Mononuclear cell (primary cell): ENCODE results near the gene GMPPA. TPM values are rescaled to one million over a fixed set of nuclear protein-coding genes. Genes with fewer than 3 reads are reported as not detected.

Experiments used
- H3K27me3 ChIP-seq: 2 replicates; pipeline ENCODE4 v1.6.0; 2011; ENCODE audit warnings: low read length, control low read depth; ENCODE audit not compliant: insufficient read depth
- H3K4me1 ChIP-seq: 2 replicates; pipeline ENCODE4 v1.5.1; 2011; ENCODE audit warnings: mild to moderate bottlenecking, low read length, control low read depth; ENCODE audit not compliant: insufficient read depth
- H3K4me3 ChIP-seq: 2 replicates; pipeline ENCODE4 v1.5.1; 2011; ENCODE audit warnings: mild to moderate bottlenecking, low read length, moderate library complexity
- H3K9me3 ChIP-seq: 2 replicates; pipeline ENCODE4 v1.5.1; 2011; ENCODE audit warnings: low read depth, mild to moderate bottlenecking, control low read depth, low read length
- total RNA-seq: library from RNA; depleted of rRNA; stranded (reverse); fragments of >200 nt; gene quantifications from one replicate; pipeline ENCODE4 v1.2.3, GENCODE V29; 2012

Gene GMPPA
- total RNA-seq, 1 donor = 12.0 TPM

DNA sequence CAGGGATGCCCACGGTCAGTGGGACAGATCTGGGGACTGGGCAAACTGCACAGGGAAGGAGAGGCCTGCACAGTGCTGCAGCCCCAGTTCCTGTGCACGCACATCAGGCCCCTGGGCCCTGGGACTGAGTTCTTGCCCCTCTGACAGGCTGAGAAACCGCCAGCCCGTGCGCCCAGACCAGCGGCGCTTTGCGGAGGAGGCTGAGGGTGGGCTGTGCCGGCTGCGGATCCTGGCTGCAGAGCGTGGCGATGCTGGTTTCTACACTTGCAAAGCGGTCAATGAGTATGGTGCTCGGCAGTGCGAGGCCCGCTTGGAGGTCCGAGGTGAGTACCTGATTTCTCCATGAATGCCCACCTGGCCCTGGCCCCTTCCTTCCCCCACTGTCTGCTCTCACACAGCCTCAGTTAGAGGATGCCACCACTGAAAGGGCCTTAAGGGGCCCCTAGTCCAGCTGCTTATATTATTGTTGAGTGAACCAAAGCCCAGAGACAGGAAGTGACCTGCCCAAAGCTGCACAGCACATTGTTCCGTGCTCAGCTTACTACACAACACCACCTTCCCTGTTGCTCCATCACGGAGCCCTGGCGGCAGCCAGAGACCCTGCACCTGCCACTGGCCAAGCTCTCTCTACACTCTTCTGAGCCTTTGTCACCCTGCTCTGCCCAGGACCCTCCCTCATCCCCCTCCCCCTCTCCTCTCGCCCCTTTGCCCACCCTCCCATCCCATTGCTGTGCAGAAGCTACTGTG, 34.2 kb upstream of the GMPPA start:
- H3K9me3 ChIP-seq = no peaks in the 10 kb centered on the region
- no peak overlapping the region for H3K4me3 ChIP-seq
- no peaks in the 10 kb centered on the region for H3K4me1 ChIP-seq
- H3K27me3 ChIP-seq = no peaks in the 10 kb centered on the region

DNA sequence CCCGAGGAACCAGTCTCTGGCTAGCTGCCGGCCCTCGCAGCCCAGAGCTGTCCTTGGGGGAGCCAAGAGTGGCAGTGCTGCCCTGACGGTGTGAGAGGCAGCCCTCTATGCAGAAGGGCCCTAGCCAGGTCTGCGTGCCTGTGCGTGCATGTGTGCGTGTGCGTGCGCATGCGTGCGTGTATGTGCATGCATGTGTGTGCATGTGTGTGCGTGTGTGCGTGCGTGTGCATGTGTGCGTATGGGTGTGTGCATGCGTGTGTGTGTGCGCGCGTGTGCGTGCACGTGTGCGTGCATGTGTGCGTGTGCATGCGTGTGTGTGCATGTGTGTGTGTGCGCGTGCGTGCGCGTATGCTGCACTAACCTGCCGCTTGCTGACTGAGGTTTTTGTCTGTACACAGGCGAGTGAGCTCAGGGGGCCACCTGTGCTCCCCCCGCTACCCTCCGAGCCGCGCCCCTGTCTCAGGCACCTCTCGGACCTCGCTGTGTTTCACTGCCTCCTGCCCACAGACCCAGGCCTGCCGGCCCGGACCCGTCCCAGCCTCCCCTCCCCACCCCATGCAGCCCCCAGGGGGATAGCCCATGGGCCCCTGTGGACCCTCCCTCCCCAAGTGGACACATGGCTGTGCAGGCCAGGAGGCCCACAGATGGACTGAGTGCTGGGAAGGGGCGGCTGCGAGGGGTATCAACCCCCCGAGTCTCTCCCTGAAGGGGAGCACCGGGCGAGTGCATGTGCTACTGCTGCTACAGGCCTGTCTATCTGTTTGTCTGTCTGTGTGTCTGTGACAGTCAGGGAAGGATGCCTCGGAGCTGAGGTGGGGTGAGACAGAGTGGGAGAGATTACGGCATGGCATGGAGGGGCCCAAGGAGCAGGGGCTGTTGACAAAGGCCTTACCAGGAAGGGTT, 32.8 kb upstream of the GMPPA start:
- Histone ChIP-seq H3K9me3 (no peaks in the 10 kb centered on the region), H3K4me3 (no peak overlapping the region), H3K27me3 (no peaks in the 10 kb centered on the region), H3K4me1 (no peaks in the 10 kb centered on the region)

DNA sequence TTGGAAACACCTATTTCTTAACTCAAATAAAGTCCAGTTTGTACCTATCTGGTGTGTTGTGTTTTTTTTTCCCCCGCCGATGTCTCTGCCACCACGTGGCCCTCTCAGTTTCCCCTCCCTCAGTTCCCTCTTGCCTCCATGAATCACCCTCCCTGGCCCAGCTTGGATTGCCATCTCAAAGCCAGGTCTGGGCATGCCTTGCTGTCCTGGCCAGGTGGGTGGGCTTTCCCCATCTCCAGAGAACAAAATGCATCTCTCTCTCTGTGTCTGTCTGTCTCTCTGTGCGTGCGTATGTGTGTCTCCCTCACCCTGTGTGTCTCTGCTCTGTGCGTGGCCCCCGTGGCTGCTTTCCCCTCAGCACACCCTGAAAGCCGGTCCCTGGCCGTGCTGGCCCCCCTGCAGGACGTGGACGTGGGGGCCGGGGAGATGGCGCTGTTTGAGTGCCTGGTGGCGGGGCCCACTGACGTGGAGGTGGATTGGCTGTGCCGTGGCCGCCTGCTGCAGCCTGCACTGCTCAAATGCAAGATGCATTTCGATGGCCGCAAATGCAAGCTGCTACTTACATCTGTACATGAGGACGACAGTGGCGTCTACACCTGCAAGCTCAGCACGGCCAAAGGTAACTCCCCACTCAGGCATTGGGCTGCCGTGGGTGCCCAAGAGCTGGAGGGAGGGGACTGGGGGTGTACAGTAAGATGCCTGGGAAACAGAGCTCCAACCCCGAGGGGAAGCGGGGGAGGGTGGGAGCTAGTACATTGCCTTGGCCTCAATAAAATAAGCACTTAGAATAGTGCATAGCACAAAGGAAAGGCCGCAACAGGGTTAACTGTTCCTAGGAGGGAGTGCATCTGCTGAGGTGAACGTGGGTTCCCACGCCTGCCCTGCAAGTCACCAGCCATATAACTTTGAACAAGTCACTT, 31.6 kb upstream of the GMPPA start:
- H3K4me1 ChIP-seq = no peaks in the 10 kb centered on the region
- no peaks in the 10 kb centered on the region for H3K9me3 ChIP-seq
- H3K27me3 ChIP-seq = no peaks in the 10 kb centered on the region
- no peak overlapping the region for H3K4me3 ChIP-seq

DNA sequence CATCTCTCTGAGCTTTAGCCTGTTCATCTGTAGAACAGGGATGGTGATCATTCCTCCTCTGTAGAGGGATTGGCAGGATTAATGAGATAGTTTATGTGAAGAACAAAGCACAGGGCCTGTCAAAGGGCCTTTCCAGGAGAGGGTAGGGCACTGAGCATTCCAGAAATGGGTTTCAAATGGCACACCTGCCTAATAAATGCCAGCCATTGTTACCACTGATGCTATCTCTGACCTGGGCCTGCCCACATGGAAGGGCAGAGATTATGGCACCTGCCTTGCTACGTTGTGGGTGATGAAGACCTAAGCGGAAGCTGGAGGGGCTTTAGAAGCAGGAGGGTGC, 31.0 kb upstream of the GMPPA start:
- Histone ChIP-seq H3K27me3 (no peaks in the 10 kb centered on the region), H3K4me3 (no peak overlapping the region), H3K9me3 (no peaks in the 10 kb centered on the region), H3K4me1 (no peaks in the 10 kb centered on the region)

DNA sequence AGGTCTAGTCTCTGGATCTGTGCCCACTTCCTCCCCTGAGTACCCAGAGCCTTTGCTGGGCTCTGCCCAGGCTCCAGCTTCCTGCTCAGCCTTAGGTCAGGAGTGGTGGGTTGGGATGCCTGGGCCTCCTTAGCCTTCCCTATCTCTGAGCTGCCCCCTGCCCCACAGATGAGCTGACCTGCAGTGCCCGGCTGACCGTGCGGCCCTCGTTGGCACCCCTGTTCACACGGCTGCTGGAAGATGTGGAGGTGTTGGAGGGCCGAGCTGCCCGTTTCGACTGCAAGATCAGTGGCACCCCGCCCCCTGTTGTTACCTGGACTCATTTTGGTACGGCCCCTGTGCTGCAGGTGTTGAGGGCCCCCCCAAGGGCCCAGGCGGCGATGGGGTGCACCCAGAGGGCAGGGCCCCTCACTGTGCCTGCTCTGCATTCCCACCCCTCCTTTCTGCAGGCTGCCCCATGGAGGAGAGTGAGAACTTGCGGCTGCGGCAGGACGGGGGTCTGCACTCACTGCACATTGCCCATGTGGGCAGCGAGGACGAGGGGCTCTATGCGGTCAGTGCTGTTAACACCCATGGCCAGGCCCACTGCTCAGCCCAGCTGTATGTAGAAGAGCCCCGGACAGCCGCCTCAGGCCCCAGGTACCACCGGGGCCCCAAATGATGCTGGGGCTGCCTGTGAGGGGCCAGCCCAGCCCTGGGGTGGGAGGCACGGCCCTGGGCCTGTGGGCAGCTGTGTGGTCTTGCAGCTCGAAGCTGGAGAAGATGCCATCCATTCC, 30.1 kb upstream of the GMPPA start:
- no peaks in the 10 kb centered on the region for H3K27me3 ChIP-seq
- no peak overlapping the region for H3K4me3 ChIP-seq
- H3K4me1 ChIP-seq = no peaks in the 10 kb centered on the region
- H3K9me3 ChIP-seq = no peaks in the 10 kb centered on the region

DNA sequence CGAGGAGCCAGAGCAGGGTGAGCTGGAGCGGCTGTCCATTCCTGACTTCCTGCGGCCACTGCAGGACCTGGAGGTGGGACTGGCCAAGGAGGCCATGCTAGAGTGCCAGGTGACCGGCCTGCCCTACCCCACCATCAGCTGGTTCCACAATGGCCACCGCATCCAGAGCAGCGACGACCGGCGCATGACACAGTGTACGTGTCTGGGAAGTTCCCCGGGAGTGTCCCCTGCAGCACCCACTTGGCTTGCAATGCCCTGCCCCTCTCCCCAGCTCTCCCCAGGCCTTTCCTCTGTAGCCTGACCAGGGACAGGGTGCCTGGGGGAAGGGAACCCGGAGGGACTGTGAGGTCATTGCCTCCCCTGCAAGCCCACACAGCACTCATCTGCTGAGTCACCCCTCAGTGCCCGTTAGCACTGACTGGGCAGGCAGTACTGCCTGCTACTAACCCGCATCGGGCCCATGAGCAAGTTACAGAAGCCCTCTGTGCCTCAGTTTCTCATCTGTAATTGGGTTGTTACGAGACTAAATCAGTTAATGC, 29.4 kb upstream of the GMPPA start:
- Histone ChIP-seq H3K9me3 (no peaks in the 10 kb centered on the region), H3K4me3 (no peak overlapping the region), H3K27me3 (no peaks in the 10 kb centered on the region), H3K4me1 (no peaks in the 10 kb centered on the region)

DNA sequence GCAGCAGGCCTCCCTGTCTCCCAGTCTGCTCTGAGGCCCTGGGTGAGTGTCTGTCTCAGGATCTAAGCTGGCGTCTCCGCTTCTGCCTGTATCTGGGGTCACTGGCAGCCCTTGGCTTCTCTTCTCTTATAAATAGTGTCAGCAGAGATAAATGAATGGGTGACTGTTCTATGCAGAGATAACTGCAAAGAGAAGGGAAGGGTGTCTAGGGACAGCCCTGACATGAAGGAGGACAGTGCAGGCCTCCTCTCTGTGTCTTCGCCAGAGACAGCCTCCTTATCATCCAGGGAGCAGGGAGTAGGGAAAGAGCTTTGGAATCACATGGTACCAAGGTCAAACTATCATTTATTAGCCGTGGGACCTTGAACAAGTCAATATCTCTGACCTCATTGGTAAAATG, 28.3 kb upstream of the GMPPA start:
- H3K4me1 ChIP-seq = no peaks in the 10 kb centered on the region

DNA sequence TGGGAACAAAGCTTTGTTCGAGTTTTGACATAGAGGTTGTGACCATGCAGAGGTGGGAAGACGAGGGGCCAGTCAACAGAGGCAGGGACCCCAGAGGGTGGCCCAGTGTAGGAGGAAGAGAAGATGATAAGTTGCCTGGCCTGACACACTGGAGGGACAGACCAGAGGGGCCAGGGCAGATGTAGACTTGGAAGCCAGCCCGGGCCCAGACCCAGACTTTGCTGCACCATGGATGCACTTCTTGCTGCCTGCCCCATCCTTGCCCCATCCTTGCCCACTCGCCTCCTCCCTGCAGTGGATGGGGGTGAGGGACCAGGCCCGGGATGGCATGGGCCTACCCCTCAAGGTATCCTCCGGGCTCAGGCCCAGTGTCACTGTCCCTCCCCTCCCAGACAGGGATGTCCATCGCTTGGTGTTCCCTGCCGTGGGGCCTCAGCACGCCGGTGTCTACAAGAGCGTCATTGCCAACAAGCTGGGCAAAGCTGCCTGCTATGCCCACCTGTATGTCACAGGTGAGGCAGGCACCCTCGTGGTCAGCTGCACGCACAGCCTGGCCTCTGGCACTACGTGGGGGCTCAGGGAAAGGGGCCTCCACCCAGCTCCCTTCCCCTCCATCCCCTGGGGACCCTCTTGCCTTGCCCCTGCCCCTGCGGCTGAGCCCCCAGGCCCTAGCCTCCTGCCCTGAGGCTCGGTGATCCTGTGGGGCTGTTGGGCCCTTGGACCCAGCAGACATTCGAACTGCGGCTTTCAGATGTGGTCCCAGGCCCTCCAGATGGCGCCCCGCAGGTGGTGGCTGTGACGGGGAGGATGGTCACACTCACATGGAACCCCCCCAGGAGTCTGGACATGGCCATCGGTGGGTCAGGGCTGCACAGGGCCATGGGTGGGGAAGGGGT, 27.0 kb upstream of the GMPPA start:
- Histone ChIP-seq H3K4me3 (no peak overlapping the region), H3K4me1 (no peaks in the 10 kb centered on the region), H3K9me3 (no peaks in the 10 kb centered on the region), H3K27me3 (no peaks in the 10 kb centered on the region)

More for the DNA sequence above, 28.3 kb upstream of the GMPPA start:
- H3K27me3 ChIP-seq = no peaks in the 10 kb centered on the region
- no peaks in the 10 kb centered on the region for H3K9me3 ChIP-seq
- H3K4me3 ChIP-seq = no peak overlapping the region

DNA sequence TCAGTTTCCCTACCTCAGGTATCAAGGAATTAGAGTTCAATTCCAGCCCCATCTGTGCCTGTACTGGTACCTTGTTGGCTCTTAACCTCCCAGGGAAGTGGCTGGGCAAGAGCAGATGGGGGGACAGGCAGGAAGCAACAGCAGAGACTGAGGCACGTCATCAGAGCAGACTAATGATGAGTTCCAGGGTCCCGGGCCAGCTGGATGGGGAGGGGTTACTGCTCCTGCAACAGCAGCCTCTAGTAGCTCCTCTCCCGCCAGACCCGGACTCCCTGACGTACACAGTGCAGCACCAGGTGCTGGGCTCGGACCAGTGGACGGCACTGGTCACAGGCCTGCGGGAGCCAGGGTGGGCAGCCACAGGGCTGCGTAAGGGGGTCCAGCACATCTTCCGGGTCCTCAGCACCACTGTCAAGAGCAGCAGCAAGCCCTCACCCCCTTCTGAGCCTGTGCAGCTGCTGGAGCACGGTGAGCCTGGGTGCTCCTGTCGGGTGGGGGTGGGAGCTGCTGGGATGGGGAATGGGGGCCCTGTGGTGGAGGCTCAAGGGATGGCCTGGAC, 26.0 kb upstream of the GMPPA start:
- Histone ChIP-seq H3K4me1 (no peaks in the 10 kb centered on the region), H3K9me3 (no peaks in the 10 kb centered on the region), H3K4me3 (no peak overlapping the region), H3K27me3 (no peaks in the 10 kb centered on the region)

DNA sequence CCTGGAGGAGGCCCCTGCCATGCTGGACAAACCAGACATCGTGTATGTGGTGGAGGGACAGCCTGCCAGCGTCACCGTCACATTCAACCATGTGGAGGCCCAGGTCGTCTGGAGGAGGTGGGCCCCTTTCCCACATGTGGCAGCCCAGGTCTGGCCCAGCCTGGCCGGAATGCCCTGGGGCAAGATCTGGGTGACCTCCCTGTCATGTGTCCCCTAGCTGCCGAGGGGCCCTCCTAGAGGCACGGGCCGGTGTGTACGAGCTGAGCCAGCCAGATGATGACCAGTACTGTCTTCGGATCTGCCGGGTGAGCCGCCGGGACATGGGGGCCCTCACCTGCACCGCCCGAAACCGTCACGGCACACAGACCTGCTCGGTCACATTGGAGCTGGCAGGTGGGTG, 25.2 kb upstream of the GMPPA start:
- H3K4me3 ChIP-seq = no peak overlapping the region
- no peaks in the 10 kb centered on the region for H3K9me3 ChIP-seq
- H3K27me3 ChIP-seq = no peaks in the 10 kb centered on the region
- no peaks in the 10 kb centered on the region for H3K4me1 ChIP-seq

DNA sequence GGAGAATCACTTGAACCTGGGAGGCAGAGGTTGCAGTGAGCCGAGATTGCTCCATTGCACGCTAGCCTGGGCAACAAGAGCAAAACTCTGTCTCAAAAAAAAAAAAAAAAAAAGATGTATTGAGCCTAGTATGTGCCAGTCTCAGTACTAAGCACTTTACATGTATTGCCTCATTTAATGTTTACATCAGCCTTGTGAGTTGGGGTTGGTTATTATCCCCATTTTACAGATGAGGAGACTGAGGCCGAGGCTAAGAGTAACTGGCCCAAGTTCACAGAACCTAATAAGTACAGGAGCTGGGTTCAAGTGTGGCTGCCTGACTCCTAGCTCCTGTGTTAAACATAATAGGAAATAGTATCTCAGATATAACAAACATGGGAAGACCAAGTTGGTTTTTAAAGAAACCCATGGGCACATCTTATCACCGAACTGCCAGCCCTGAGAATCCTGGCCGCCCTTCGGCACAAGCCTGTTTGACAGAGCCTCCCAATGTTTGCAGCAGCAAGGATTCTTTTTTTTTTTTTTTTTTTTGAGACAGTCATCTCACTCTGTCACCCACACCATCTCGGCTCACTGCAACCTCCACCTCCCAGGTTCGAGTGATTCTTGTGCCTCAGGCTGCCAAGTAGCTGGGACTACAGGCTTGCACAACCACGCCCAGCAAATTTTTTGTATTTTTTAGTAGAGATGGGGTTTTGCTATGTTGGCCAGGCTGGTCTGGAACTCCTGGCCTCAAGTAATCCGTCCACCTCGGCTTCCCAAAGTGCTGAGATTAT, 24.2 kb upstream of the GMPPA start:
- no peak overlapping the region for H3K4me3 ChIP-seq
- no peaks in the 10 kb centered on the region for H3K4me1 ChIP-seq
- H3K27me3 ChIP-seq = no peaks in the 10 kb centered on the region
- no peaks in the 10 kb centered on the region for H3K9me3 ChIP-seq

DNA sequence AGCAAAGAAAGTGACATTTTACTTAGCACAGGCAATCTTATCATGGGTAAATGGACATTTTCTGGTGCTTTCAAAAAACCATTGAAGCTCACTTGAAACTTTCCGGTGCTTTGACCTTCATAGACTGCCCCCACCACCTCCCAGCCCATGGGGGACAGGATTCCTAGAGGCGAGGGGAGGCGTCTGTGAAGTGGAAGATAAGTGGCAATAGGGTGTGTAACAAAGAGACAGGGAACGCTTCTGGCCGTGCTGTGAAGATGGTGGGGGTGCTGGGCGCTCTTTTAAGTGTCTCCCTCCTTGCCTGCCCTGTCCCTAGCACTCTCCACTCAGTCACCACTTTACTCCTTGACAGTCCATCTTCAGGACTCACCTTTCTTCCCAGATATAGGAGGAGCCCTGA, 23.4 kb upstream of the GMPPA start:
- Histone ChIP-seq H3K4me1 (no peaks in the 10 kb centered on the region), H3K4me3 (no peak overlapping the region), H3K27me3 (no peaks in the 10 kb centered on the region), H3K9me3 (no peaks in the 10 kb centered on the region)
